ENCODE results near the gene CTIF. TPM values are rescaled to one million over a fixed set of nuclear protein-coding genes. Genes with fewer than 3 reads are reported as not detected.

Gene CTIF
- total RNA-seq, 1 donor from 2014 or later, result 67.9 TPM

- Mint-ChIP-seq H3K36me3 (no peaks in the 10 kb centered on the region), H3K27ac (peak overlapping the region; percentile 53), H3K4me1 (peaks cover 90% of the 10 kb centered on the region), H3K4me3 (no peak overlapping the region), H3K27me3 (ENCODE audit: low read depth) (no peaks in the 10 kb centered on the region), H3K9me3 (no peaks in the 10 kb centered on the region)
- TF ChIP-seq CTCF (IDR thresholded peaks at IDR 0.05; ENCODE audit: unreplicated experiment), result no peak
- DNase-seq (ENCODE audit: low spot score in 2 of 2, unreplicated experiment in 2 of 2), result no peak
Observed at GRCh38 chr18:48835119-48835518, 296.3 kb downstream of the CTIF start.

- no peak overlapping the region for H3K27ac Mint-ChIP-seq
- H3K9me3 Mint-ChIP-seq, result no peaks in the 10 kb centered on the region
- H3K36me3 Mint-ChIP-seq, result no peaks in the 10 kb centered on the region
- no peak for TF ChIP-seq CTCF (IDR thresholded peaks at IDR 0.05; ENCODE audit: unreplicated experiment)
- no peaks in the 10 kb centered on the region for H3K27me3 Mint-ChIP-seq (ENCODE audit: low read depth)
- H3K4me1 Mint-ChIP-seq, result peaks cover 89% of the 10 kb centered on the region
- no peak overlapping the region for H3K4me3 Mint-ChIP-seq
- no peak for DNase-seq (ENCODE audit: low spot score in 2 of 2, unreplicated experiment in 2 of 2)
Observed at GRCh38 chr18:48835745-48836170, 296.9 kb downstream of the CTIF start.

- Mint-ChIP-seq H3K36me3 (no peaks in the 10 kb centered on the region), H3K27me3 (ENCODE audit: low read depth) (no peaks in the 10 kb centered on the region), H3K9me3 (no peaks in the 10 kb centered on the region), H3K27ac (no peak overlapping the region), H3K4me1 (peaks cover 84% of the 10 kb centered on the region), H3K4me3 (no peak overlapping the region)
- no peak for DNase-seq (ENCODE audit: low spot score in 2 of 2, unreplicated experiment in 2 of 2)
- TF ChIP-seq CTCF (IDR thresholded peaks at IDR 0.05; ENCODE audit: unreplicated experiment), result no peak
Observed at GRCh38 chr18:48836231-48836805, 297.5 kb downstream of the CTIF start.

- Mint-ChIP-seq H3K4me1 (peaks cover 84% of the 10 kb centered on the region), H3K9me3 (no peaks in the 10 kb centered on the region), H3K4me3 (no peak overlapping the region), H3K27me3 (ENCODE audit: low read depth) (no peaks in the 10 kb centered on the region), H3K27ac (peak overlapping the region; percentile 84), H3K36me3 (no peaks in the 10 kb centered on the region)
- no peak for TF ChIP-seq CTCF (IDR thresholded peaks at IDR 0.05; ENCODE audit: unreplicated experiment)
- DNase-seq (ENCODE audit: low spot score in 2 of 2, unreplicated experiment in 2 of 2), result peak in 1 of 2 experiments; percentile 20
Observed at GRCh38 chr18:48836806-48837615, 298.2 kb downstream of the CTIF start.

GRCh38 chr18:48837676-48838075 lies 298.8 kb downstream of the CTIF start:
- no peak for DNase-seq (ENCODE audit: low spot score in 2 of 2, unreplicated experiment in 2 of 2)
- Mint-ChIP-seq H3K4me1 (peaks cover 86% of the 10 kb centered on the region), H3K9me3 (no peaks in the 10 kb centered on the region), H3K27me3 (ENCODE audit: low read depth) (no peaks in the 10 kb centered on the region), H3K4me3 (no peak overlapping the region), H3K36me3 (no peaks in the 10 kb centered on the region), H3K27ac (peak overlapping the region; percentile 84)
- no peak for TF ChIP-seq CTCF (IDR thresholded peaks at IDR 0.05; ENCODE audit: unreplicated experiment)

Data from mesothelial cell of epicardium (in vitro differentiated cells).